ENCODE results near the gene SLC25A21.

SLC25A21 gene

GRCh38 chr14:37131205-37131604 lies 41.2 kb downstream of the SLC25A21 start:
- Histone ChIP-seq H3K27me3 (replicated peaks; ENCODE audit: control insufficient read depth, insufficient read depth, low read length) (no peaks in the 10 kb centered on the region), H3K36me3 (ENCODE audit: control insufficient read depth, insufficient read depth, low read length) (no peaks in the 10 kb centered on the region), H3K4me3 (replicated peaks; ENCODE audit: low read depth, low read length) (no peak overlapping the region)
- TF ChIP-seq CTCF (IDR thresholded peaks at IDR 0.05; ENCODE audit: insufficient read depth, low read length, poor library complexity, severe bottlenecking): no peak
- no peak for DNase-seq (ENCODE audit: extremely low read depth, insufficient read length)

DNA sequence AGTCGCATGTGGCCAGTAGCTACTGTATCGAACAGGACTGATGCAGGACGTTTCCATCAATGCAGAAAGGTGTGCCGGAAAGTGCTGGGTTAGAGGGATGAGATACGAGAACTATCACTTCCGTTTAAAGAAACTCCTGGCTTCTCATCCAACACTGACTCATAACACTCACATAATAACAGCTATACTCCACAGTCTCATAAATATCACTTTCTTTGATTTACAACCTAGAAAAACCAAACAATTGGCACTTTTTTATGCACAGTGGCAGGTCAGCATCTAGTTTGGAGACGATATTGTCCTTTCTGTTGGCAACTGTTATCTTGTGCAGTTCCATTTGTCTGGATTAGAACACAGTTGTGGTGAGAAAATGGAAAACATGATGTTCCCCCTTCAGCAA lies 43.4 kb downstream of the SLC25A21 start:
- no peak for TF ChIP-seq CTCF (IDR thresholded peaks at IDR 0.05; ENCODE audit: insufficient read depth, low read length, poor library complexity, severe bottlenecking)
- Histone ChIP-seq H3K27me3 (replicated peaks; ENCODE audit: control insufficient read depth, insufficient read depth, low read length) (no peaks in the 10 kb centered on the region), H3K4me3 (replicated peaks; ENCODE audit: low read depth, low read length) (no peak overlapping the region), H3K36me3 (ENCODE audit: control insufficient read depth, insufficient read depth, low read length) (no peaks in the 10 kb centered on the region)
- no peak for DNase-seq (ENCODE audit: extremely low read depth, insufficient read length)

- H3K4me3 ChIP-seq (replicated peaks; ENCODE audit: low read depth, low read length): no peak overlapping the region
- TF ChIP-seq CTCF (IDR thresholded peaks at IDR 0.05; ENCODE audit: insufficient read depth, low read length, poor library complexity, severe bottlenecking): no peak
- no peaks in the 10 kb centered on the region for H3K27me3 ChIP-seq (replicated peaks; ENCODE audit: control insufficient read depth, insufficient read depth, low read length)
- H3K36me3 ChIP-seq (ENCODE audit: control insufficient read depth, insufficient read depth, low read length): no peaks in the 10 kb centered on the region
- DNase-seq (ENCODE audit: extremely low read depth, insufficient read length): no peak
Observed at GRCh38 chr14:37124614-37125013, 47.8 kb downstream of the SLC25A21 start.

DNA sequence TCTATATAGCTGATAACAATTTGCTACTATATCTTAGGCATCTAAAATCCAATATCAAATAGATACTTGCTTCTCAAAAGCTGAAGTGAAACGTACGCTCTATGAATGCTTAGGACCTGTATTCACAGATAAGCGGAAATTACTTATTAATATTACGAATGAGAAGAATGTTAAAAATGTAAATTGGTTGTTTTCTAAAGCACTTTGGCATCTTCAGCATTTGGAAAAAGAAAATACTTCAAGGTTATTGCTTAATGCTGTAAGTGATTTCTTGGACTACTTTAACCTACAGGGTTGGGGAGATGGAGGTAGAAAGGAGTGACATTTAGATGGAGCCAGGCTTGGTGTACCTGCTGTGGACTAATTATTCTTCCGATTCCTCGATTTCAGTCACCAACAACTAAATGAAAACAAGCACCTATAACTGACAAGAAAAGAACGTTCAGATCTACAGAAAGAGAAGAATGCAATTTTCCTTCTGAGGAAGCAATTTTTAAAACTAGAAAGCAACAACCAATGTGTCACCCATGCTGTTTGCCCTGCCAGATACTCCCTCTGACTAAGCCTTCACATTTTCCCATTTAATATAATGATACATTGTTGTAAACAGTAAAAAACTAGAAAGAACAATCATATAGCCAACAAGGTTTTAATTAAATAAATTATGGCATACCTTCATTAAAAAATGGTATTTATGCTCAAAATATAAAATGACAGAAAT lies 49.3 kb downstream of the SLC25A21 start:
- Histone ChIP-seq H3K36me3 (ENCODE audit: control insufficient read depth, insufficient read depth, low read length) (no peaks in the 10 kb centered on the region), H3K27me3 (replicated peaks; ENCODE audit: control insufficient read depth, insufficient read depth, low read length) (no peaks in the 10 kb centered on the region), H3K4me3 (replicated peaks; ENCODE audit: low read depth, low read length) (no peak overlapping the region)
- no peak for TF ChIP-seq CTCF (IDR thresholded peaks at IDR 0.05; ENCODE audit: insufficient read depth, low read length, poor library complexity, severe bottlenecking)
- no peak for DNase-seq (ENCODE audit: extremely low read depth, insufficient read length)

GRCh38 chr14:37122288-37122687 lies 50.1 kb downstream of the SLC25A21 start:
- Histone ChIP-seq H3K27me3 (replicated peaks; ENCODE audit: control insufficient read depth, insufficient read depth, low read length) (no peaks in the 10 kb centered on the region), H3K4me3 (replicated peaks; ENCODE audit: low read depth, low read length) (no peak overlapping the region), H3K36me3 (ENCODE audit: control insufficient read depth, insufficient read depth, low read length) (no peaks in the 10 kb centered on the region)
- no peak for TF ChIP-seq CTCF (IDR thresholded peaks at IDR 0.05; ENCODE audit: insufficient read depth, low read length, poor library complexity, severe bottlenecking)
- DNase-seq (ENCODE audit: extremely low read depth, insufficient read length): no peak
